ENCODE data around the gene FXYD6. TPM values are rescaled to one million over a fixed set of nuclear protein-coding genes. Genes with fewer than 3 reads are reported as not detected.

Gene FXYD6
- total RNA-seq, 2 experiments from 2014 or later, result not detected

DNA sequence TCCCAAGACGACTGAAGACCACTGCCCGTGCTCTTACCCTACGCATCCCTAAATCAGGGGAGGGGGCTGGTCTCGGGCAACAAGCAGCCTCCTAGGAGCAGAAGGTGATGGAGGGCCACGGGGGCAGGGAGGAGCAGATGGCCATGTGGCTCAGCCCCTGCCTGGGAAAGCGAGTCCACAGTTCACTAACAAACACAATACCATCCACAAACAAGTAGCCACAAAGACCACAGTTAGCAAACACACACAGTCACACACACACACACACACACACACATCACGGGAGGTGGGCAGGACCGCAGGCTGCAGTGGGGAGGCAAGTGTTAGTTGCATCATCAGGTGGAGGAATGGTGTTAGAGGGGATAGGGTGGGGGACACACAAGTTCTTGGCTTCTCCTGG lies 38.7 kb downstream of the FXYD6 start:
- no peaks in the 10 kb centered on the region for H3K9me2 ChIP-seq (ENCODE audit: insufficient read depth, low read length)
- H4K20me1 ChIP-seq (ENCODE audit: insufficient read depth, low read length), result no peaks in the 10 kb centered on the region
- intact Hi-C loops (cut with micrococcal nuclease; ENCODE audit: unreplicated experiment), result no loop called here
- H3K4me2 ChIP-seq (ENCODE audit: low read length), result no peak overlapping the region
- H2AFZ ChIP-seq (ENCODE audit: low read length), result no peak overlapping the region
- H3K36me3 ChIP-seq (ENCODE audit: insufficient read depth, low read length), result no peaks in the 10 kb centered on the region
- H3K27ac ChIP-seq (ENCODE audit: low read depth, low read length, poor library complexity, severe bottlenecking), result no peak overlapping the region
- no peaks in the 10 kb centered on the region for H3K9me3 ChIP-seq (ENCODE audit: low read length)
- POLR2A ChIA-PET, result no interaction called here
- no peaks in the 10 kb centered on the region for H3K4me1 ChIP-seq (ENCODE audit: insufficient read depth, low read length, poor library complexity, severe bottlenecking)
- H3K79me2 ChIP-seq (ENCODE audit: insufficient read depth, low read depth, low read length), result no peaks in the 10 kb centered on the region
- DNase-seq (ENCODE audit: low spot score), result no peak
- no peak overlapping the region for H3K4me3 ChIP-seq (ENCODE audit: low read depth, low read length, poor library complexity, severe bottlenecking)
- BruUV-seq (replicated peaks), result no TSS peak
- no peak for TF ChIP-seq EZH2phosphoT487 (IDR thresholded peaks at IDR 0.05; ENCODE audit: borderline replicate concordance, low read depth, low read length)
- TF ChIP-seq, protein P1, sequence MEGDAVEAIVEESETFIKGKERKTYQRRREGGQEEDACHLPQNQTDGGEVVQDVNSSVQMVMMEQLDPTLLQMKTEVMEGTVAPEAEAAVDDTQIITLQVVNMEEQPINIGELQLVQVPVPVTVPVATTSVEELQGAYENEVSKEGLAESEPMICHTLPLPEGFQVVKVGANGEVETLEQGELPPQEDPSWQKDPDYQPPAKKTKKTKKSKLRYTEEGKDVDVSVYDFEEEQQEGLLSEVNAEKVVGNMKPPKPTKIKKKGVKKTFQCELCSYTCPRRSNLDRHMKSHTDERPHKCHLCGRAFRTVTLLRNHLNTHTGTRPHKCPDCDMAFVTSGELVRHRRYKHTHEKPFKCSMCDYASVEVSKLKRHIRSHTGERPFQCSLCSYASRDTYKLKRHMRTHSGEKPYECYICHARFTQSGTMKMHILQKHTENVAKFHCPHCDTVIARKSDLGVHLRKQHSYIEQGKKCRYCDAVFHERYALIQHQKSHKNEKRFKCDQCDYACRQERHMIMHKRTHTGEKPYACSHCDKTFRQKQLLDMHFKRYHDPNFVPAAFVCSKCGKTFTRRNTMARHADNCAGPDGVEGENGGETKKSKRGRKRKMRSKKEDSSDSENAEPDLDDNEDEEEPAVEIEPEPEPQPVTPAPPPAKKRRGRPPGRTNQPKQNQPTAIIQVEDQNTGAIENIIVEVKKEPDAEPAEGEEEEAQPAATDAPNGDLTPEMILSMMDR (conservative IDR thresholded peaks at IDR 0.05; ENCODE audit: low read length), result no peak
- CTCF ChIA-PET (ENCODE audit: unreplicated experiment), result no interaction called here

DNA sequence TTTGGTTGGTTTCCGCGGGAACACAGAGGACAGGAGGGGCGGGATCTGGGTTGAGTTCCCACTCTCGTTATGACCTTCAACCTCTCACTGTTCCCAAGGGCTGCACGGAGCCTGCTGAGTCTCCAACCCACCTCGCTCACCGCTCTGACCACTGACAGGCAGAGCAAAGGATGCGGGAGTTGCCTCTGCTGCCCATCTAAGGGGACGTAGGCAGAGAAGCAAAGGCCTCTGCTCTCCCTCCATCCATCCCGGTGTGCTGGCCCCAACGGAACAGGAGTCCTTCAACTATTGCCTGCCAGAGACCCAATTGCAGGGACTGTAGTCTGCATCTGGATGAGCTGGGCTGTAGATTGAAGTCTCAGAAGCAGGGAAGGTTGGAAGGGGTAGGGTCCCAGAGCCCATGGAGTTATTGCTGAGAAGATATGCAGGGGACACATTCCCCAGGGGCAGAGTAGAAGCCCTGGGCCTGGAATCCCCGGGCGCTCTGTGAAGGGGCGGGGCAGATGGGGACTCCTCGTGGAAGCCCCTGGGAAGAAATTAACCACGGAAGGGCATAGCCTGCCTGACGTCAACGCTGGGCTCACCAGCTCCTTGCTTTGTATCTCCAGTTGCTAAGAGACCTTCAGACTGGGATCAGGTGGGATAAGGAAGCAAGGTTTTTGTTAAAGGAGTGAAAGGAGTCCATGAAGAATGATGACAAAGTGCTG lies 39.2 kb downstream of the FXYD6 start:
- Histone ChIP-seq H3K9me2 (ENCODE audit: insufficient read depth, low read length) (no peaks in the 10 kb centered on the region), H3K9me3 (ENCODE audit: low read length) (no peaks in the 10 kb centered on the region), H2AFZ (ENCODE audit: low read length) (no peak overlapping the region), H3K4me1 (ENCODE audit: insufficient read depth, low read length, poor library complexity, severe bottlenecking) (no peaks in the 10 kb centered on the region), H3K27ac (ENCODE audit: low read depth, low read length, poor library complexity, severe bottlenecking) (no peak overlapping the region), H3K4me2 (ENCODE audit: low read length) (no peak overlapping the region), H4K20me1 (ENCODE audit: insufficient read depth, low read length) (no peaks in the 10 kb centered on the region), H3K36me3 (ENCODE audit: insufficient read depth, low read length) (no peaks in the 10 kb centered on the region), H3K79me2 (ENCODE audit: insufficient read depth, low read depth, low read length) (no peaks in the 10 kb centered on the region), H3K4me3 (ENCODE audit: low read depth, low read length, poor library complexity, severe bottlenecking) (no peak overlapping the region)
- CTCF ChIA-PET (ENCODE audit: unreplicated experiment), result no interaction called here
- no TSS peak for BruUV-seq (replicated peaks)
- DNase-seq (ENCODE audit: low spot score), result no peak
- no peak for TF ChIP-seq EZH2phosphoT487 (IDR thresholded peaks at IDR 0.05; ENCODE audit: borderline replicate concordance, low read depth, low read length)
- TF ChIP-seq, protein P1 (conservative IDR thresholded peaks at IDR 0.05; ENCODE audit: low read length), result no peak
- intact Hi-C loops (cut with micrococcal nuclease; ENCODE audit: unreplicated experiment), result no loop called here
- POLR2A ChIA-PET, result no interaction called here

DNA sequence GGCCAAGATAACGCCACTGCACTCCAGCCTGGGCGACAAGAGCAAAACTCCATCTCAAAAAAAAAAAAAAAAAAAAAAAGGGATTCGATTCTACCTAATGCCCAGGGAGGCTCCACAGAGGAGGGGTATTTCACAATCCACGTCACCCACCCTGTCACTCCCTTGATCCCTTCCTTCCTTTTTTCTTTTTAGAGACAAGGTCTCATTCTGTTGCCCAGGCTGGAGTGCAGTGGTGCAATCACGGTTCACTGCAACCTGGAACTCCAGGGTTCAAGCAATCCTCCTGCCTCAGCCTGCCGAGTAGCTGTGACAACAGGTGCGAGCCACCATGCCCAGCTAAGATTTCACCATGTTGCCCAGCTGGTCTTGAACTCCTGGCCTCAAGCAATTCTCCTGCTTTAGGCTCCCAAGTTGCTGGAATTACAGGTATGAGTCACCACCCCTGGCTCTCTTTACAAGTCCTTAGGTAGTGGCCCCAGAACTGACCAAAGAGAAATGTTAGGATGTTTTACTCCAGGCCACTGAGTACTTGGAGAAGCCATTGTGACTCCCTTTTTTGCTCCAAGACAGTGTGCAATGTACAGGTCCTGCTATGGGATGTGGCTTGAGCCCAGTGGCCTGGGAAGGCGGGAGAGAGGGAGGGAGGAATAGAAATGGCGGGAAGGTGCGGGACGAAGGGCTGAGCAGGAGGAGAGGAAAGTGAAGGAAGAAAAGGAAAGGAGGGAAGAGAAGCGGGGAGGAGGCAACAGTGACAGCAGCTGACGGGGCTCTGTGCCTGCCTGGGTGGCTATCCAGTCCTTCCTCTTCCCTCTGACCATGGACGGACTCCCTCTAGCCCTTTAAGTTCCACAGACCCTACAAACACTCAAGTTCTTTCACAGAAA lies 40.1 kb downstream of the FXYD6 start:
- no peak overlapping the region for H3K27ac ChIP-seq (ENCODE audit: low read depth, low read length, poor library complexity, severe bottlenecking)
- BruUV-seq (replicated peaks), result no TSS peak
- POLR2A ChIA-PET, result no interaction called here
- no peak overlapping the region for H3K4me2 ChIP-seq (ENCODE audit: low read length)
- no peaks in the 10 kb centered on the region for H4K20me1 ChIP-seq (ENCODE audit: insufficient read depth, low read length)
- H3K9me3 ChIP-seq (ENCODE audit: low read length), result no peaks in the 10 kb centered on the region
- no peaks in the 10 kb centered on the region for H3K4me1 ChIP-seq (ENCODE audit: insufficient read depth, low read length, poor library complexity, severe bottlenecking)
- H3K4me3 ChIP-seq (ENCODE audit: low read depth, low read length, poor library complexity, severe bottlenecking), result no peak overlapping the region
- intact Hi-C loops (cut with micrococcal nuclease; ENCODE audit: unreplicated experiment), result no loop called here
- no peak for DNase-seq (ENCODE audit: low spot score)
- no peaks in the 10 kb centered on the region for H3K36me3 ChIP-seq (ENCODE audit: insufficient read depth, low read length)
- no peaks in the 10 kb centered on the region for H3K79me2 ChIP-seq (ENCODE audit: insufficient read depth, low read depth, low read length)
- no peaks in the 10 kb centered on the region for H3K9me2 ChIP-seq (ENCODE audit: insufficient read depth, low read length)
- no peak overlapping the region for H2AFZ ChIP-seq (ENCODE audit: low read length)
- CTCF ChIA-PET (ENCODE audit: unreplicated experiment), result no interaction called here
- TF ChIP-seq, protein P1 (conservative IDR thresholded peaks at IDR 0.05; ENCODE audit: low read length), result no peak
- TF ChIP-seq EZH2phosphoT487 (IDR thresholded peaks at IDR 0.05; ENCODE audit: borderline replicate concordance, low read depth, low read length), result no peak

Data from OCI-LY7 (cell line).